HG03103 (cell line): ENCODE measurements around the gene EP300.
"Not testable (repeated sequence)": the region's sequence is repeated elsewhere in the genome, so short reads cannot be mapped to it uniquely, and the experiment has no call there.

ENCODE experiments used
- ATAC-seq: cut with Tn5 transposase; IDR thresholded peaks from one replicate; pipeline ENCODE4 v1.9.1; 2021; ENCODE audit warnings: low read depth; ENCODE audit not compliant: unreplicated experiment

EP300 gene

DNA sequence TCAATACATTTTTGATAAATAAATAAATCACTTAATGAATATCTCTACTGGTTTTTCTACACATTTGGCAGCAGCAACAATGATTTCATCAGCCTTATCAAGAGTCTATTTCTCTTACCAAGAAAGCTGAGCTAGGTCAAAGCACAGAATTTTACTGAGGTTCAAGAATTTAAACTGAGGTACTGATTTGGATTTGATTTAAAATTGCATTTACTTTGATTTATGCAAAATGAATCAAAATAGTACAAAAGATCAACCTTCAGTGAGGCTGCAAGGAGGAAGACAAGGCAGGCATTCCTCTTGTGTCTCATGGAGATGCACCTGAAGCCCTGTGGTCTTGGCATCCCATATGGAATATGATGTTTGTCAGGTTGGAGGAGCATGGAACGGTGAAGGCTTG lies 15.5 kb upstream of the EP300 start:
- ATAC-seq: no peak

DNA sequence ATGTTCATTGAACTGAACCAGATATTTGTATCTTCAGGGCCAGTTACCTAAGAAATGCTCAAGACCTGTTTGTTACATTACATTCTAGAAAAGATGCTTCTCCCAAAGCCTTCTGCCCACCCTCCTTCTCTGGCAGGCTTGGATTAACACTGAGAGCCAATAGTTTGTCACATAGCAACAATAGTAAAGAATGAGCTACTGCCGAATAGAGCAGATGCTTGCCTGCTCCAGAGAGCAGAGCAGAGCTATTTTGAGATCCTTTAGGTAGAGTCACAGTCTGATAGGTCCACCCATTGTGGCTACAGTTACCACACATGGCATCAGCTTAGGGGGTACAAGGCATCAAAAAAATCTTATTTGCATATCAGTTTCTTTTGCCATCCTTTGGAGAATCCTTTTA lies 13.5 kb upstream of the EP300 start:
- no peak for ATAC-seq

DNA sequence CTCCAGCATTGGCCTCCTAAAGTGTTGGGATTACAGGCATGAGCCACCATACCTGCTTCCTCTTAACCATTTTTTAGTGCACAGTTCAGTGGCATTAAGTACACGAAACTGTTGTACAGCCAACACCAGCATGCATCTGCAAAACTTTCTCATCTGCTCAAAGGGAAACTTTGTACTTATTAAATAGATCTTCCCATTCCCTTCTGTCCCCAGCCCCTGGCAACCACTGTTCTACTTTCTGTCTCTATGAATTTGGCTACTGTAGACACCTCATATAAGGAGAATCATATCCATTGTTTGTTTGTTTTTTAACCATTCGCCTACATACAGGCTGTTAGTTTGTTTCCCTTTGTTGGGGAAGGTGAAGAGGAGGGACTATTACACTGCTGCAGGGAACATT lies 6.5 kb upstream of the EP300 start:
- no peak for ATAC-seq

DNA sequence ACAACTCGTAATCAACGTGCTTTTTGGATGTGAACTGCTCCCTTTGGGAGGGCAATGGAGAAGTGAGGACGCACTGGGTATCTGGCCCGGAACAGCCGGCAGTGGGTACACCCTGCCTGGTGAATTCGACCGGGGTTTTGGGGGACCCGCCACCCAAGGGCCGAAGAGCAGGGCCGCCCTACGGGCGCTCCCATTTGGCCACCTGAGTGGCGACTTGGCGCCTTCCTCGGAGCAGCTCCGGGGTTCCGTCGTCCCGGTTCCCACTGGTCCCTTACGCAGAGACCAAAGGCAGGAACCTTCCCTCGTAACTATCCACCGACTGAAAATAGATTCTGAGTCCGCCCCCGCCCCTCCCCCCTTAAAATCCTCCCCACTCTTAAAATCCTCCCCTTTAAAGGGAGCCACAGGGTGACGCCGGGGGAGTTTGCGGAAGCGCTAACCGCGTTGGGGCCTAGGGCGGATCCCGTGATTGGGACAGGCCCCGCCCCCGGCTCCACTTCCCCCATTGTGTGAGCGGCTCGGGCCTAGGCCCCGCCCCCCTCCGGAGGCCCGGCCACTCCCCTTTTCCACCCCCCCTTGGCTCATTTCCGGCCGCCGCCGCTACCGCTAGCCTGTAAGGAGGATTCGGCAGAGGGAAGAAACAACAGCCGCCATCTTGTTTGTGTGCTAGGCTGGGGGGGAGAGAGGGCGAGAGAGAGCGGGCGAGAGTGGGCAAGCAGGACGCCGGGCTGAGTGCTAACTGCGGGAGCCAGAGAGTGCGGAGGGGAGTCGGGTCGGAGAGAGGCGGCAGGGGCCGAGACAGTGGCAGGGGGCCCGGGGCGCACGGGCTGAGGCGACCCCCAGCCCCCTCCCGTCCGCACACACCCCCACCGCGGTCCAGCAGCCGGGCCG lies 1.0 kb upstream of the EP300 start:
- ATAC-seq: peak; percentile 48

DNA sequence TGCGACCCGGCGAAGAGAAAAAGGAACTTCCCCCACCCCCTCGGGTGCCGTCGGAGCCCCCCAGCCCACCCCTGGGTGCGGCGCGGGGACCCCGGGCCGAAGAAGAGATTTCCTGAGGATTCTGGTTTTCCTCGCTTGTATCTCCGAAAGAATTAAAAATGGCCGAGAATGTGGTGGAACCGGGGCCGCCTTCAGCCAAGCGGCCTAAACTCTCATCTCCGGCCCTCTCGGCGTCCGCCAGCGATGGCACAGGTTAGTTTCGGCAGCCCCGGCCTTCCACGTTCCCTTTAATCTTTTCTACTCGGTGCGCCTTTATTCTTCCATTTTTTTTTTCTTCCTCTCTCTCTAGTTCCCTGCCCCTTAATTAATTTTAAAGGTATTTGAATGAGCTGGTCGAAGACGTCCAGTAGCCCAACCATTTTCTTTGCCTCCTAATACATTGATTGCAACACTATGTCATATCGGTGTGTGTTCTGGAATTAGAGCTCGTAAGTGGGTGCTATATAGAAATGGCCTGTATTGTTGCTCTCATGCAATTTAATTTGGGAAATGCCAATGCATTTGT lies 537 bp downstream of the EP300 start:
- no peak for ATAC-seq

DNA sequence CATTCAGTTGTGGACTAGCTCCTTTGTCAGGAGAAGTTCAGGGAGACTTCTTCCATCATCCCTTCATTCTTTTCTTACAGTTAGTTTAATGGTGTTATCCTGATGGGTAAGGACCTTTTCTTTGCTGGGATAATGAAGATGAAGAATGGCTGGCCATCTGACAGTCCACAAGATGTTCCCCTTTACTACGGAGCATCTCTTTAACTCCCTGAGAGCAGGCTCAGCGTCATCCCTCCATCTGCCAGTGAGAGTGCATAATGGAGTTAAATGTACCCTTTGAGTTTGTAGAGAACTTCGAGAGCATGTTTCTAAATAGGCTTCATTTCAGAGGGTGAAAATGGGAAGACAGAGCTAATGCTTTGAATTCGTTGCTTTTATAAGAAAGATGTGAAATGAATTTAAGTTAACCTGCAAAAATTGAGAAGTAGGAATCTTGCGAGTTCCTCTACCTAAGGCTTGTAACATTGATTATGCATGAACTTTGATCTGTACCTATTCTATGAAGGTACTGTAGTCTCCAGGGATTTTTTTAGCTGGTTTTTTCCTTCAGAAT lies 1.7 kb downstream of the EP300 start:
- no peak for ATAC-seq

DNA sequence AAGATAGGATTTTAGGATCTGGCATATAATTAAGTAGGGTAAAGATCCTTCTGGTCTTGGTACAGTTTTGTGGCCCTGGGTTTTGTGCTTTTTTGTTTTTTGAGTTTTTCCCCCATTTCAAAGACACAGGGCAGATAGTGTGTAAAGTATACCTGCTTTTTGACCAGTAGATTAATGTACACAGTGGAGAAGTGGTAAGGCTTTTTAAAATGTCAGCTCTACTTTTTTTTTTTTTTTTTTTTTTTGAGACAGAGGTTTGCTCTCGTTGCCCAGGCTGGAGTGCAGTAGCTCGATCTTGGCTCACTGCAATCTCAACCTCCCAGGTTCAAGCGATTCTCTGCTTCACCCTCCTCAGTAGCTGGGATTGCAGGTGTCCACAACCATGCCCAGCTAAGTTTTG lies 4.0 kb downstream of the EP300 start:
- ATAC-seq: no peak

DNA sequence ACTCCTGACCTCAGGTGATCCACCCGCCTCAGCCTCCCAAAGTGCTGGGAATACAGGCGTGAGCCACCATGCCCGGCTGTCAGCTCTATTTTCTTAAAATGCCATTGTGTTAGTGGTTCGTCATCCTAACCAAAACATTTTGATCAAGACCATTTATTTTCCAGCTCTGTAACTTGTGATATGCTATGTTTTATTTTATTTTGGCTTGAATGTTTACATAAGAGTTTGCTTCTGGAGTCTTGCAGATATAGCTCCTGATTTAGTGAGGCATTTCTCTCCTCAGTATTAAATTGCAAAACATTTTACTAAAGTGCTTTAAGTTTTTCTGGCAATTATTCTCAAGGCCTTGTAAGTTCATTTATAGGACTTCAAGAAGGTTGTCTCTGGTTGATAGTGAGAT lies 4.4 kb downstream of the EP300 start:
- no peak for ATAC-seq

DNA sequence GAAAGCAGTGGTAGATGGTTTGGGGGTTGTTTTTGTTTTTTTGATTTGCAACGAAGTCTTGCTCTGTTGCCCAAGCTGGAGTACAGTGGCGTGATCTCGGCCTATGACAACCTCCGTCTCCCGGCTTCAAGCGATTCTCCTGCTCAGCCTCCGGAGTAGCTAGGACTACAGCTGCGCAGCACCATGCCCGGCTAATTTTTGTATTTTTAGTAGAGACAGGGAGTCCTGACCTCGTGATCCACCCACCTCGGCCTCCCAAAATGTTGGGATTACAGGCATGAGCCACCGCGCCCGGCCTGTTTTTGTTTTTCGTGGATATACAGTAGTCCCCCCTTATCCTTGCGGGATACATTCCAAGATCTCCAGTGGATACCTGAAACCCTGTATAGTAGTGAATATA lies 6.6 kb downstream of the EP300 start:
- no peak for ATAC-seq

DNA sequence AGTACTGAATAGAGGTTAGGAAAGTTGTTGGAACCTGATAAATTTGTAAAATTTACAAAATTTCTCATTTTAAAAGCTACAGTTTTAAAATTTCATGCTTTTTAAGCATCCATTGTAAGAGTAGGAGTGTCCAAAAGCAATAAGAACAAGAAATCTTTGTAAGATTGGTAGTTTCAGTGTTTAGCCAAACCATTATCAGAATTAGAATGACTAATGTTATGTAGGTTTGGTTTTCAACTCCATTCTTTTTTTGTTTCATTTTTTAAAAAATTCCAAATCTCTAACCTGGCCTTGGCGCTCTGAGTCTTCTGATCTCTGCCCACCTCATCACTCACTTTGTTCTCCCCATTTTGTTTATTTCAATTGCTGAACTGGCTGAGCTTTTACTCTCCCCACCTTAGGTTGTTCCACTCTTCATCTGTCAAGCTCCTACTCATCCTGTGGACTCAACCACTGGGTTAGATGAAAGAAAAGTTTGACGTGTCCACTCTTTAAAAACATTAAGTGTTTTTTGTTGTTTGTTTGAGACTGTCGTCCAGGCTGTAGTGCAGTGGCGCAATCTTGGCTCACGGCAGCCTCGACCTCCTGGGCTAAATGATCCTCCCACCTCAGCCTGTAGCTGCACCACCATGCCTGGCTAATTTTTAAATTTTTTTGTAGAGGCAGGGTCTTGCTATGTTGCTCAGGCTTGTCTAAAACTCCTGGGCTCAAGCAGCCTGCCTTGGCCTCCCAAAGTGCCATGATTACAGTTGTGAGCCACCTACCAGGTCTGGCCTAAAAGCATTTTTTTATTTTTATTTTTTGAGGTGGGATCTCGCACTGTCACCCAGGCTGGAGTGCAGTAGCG lies 14.0 kb downstream of the EP300 start:
- ATAC-seq: no peak

DNA sequence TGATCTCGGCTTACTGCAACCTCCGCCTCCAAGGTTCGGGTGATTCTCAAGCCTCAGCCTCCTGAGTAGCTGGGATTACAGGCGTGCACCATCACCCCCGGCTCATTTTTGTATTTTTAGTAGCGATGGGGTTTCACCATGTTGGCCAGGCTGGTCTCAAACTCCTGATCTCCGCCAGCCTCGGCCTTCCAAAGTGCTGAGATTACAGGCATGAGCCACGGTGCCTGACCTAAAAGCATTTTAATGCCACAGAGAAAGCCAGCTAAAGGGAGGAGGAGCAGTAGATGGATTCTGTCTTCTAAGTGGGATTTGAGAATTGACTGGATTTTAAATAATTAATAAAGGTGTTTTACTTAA lies 14.6 kb downstream of the EP300 start:
- ATAC-seq: not testable (repeated sequence)

DNA sequence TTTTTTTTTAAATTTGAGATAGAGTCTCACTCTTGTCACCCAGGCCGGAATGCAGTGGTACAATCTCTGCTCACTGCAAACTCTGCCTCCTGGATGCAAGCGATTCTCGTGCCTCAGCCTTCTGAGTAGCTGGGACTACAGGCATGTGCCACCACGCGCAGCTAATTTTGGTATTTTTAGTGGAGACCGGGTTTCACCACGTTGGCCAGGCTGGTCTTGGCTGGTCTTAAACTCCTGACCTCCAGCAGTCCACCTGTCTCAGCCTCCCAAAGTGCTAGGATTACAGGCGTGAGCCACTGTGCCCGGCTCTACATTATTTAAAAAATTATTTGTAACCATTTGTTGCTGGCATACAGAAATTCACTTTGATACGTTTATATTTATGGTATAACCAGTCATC lies 18.6 kb downstream of the EP300 start:
- no peak for ATAC-seq

DNA sequence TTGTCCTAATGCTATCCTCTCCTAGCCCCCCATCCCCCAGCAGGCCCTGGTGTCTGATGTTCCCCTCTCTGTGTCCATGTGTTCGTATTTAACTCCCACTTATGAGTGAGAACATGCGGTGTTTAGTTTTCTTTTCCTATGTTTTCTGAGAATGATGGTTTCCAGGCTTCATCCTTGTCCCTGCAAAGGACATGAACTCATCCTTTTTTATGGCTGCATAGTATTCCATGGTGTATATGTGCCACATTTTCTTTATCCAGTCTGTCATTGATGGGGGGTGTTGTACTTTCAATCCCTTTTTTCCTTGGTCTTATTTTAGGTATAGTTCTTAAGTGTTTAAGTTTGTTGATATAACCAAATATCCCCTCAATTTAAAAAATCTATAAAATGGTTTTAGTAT lies 23.9 kb downstream of the EP300 start:
- no peak for ATAC-seq

DNA sequence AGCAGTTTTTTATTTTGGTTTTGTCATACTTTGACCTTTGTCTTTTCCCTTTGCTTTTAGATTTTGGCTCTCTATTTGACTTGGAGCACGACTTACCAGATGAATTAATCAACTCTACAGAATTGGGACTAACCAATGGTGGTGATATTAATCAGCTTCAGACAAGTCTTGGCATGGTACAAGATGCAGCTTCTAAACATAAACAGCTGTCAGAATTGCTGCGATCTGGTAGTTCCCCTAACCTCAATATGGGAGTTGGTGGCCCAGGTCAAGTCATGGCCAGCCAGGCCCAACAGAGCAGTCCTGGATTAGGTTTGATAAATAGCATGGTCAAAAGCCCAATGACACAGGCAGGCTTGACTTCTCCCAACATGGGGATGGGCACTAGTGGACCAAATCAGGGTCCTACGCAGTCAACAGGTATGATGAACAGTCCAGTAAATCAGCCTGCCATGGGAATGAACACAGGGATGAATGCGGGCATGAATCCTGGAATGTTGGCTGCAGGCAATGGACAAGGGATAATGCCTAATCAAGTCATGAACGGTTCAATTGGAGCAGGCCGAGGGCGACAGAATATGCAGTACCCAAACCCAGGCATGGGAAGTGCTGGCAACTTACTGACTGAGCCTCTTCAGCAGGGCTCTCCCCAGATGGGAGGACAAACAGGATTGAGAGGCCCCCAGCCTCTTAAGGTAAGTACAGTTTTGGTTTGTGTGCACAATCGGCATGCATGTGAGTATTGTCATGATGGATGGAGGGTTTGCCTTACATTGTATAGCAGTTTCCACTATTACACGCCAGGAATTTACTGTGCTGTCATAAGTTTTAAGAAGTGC lies 25.0 kb downstream of the EP300 start:
- no peak for ATAC-seq

DNA sequence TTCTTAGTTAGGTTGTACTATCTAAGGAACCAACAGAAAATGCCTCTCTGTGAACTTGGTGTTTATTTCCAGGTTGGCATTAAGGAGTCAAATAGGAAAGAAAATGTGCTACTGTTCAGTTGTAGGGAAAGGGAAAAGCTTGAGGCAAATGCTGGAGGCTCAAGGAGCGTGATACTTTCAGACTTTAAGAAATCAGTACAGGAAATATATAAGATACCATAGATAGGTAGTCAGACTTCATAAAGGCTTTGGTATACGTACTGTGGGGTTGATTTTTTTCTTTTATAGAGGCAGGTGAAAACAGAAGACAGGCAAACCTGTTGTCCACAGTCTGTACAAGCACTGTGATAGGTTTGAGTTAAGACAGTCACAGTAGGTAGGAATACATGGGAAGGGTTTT lies 30.8 kb downstream of the EP300 start:
- ATAC-seq: no peak

DNA sequence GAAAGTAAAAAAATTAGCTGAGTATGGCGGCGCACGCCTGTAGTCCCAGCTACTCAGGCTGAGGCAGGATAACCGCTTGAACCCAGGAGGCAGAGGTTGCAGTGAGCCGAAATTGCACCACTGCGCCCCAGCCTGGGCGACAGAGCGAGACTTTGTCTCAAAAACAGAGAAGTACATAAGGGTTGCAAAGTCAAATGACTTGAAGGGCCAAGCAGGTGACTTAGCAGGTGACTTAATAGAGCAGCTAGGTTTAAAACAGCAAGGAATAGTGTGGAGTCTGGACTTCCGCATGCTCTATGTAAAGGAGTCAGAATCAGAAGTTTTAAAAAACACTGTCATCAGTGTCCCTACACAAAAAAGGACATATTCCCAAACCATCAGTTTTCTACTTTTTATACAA lies 31.7 kb downstream of the EP300 start:
- no peak for ATAC-seq

DNA sequence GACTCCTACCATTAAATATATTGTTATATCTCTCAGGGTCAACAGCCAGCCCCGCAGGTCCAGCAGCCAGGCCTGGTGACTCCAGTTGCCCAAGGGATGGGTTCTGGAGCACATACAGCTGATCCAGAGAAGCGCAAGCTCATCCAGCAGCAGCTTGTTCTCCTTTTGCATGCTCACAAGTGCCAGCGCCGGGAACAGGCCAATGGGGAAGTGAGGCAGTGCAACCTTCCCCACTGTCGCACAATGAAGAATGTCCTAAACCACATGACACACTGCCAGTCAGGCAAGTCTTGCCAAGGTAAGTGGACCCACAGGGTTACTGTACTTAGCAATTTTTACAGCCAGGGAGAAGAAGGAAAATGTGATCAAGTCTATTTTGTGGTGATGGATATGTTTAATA lies 35.1 kb downstream of the EP300 start:
- ATAC-seq: no peak

DNA sequence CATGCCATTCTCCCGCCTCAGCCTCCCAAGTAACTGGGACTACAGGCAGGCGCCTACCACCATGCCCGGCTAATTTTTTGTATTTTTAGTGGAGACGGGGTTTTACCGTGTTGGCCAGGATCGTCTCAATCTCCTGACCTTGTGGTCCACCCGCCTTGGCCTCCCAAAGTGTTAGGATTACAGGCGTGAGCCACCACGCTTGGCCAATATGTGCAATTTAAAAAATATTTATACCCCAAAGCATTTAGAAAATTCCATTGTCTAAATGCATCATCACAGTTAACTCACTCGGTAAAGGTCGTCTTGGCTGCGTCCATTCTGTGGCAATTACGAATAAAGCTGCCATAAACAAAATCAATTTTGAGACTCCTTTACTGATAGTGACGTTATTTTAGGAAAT lies 36.2 kb downstream of the EP300 start:
- ATAC-seq: no peak

DNA sequence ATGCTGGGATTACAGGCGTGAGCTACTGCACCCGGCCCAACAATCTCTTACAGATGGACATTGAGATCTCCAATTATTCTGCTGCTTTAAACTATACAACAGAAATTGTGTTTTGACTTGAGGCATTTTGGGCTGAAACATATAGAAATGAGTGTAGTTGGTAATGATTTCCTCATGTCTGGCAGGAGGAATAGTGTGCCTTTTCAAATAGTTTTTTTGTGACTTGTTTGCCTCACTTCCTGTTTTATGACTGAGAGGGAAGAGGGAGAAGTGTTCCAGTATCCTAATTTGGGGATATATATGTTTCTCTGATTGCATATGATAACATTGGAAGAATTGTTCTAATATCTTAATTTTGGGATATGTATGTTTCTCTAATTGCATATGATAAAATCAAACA lies 40.2 kb downstream of the EP300 start:
- ATAC-seq: no peak

DNA sequence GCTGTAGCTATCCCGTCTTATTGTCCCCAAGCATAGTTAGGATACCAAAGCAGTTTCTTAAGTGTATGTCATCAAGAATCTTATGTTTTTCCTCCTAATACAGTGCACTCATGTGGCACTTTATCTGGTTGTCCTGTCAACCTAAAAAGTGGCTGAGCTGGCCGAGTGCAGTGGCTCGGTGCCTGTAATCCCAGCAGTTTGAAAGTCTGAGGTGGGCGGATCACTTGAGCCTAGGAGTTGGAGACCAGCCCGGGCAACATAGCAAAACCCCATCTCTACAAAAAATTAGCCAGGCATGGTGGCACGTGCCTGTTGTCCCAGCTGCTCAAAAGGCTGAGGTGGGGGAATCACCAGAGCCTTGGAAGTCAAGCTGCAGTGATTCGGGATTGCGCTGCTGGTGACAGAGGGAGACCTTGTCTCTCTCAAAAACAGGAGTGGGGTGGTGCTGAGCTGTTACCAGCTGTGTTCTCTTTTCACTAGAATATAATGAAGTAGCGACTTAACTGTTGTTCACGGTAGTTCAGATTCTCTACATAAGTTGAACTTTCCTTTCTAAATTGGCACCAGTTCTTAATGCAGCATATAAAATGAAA lies 48.1 kb downstream of the EP300 start:
- no peak for ATAC-seq
